Activated CD4-positive, alpha-beta T cell treated with anti-CD3 and anti-CD28 coated beads, Interleukin-2, amount 10 ng/mL, durations not matched to agents 24 days and 14 days (primary cell): ENCODE results near the gene PHKA2. TPM values are rescaled to one million over a fixed set of nuclear protein-coding genes. Genes with fewer than 3 reads are reported as not detected.
"Not testable (repeated sequence)": the region's sequence is repeated elsewhere in the genome, so short reads cannot be mapped to it uniquely, and the experiment has no call there.

ENCODE experiments used
- DNase-seq: peaks from one replicate; pipeline ENCODE4 v3.0.0; 2022
- H3K27ac Mint-ChIP-seq: one replicate; pipeline ENCODE4 v1.8.0; 2022; ENCODE audit warnings: mild to moderate bottlenecking, mixed read lengths
- H3K27me3 Mint-ChIP-seq: one replicate; pipeline ENCODE4 v1.8.0; 2022; ENCODE audit warnings: mixed read lengths
- H3K36me3 Mint-ChIP-seq: one replicate; pipeline ENCODE4 v1.8.0; 2022; ENCODE audit warnings: low read depth, mild to moderate bottlenecking, mixed read lengths
- H3K4me1 Mint-ChIP-seq: one replicate; pipeline ENCODE4 v1.8.0; 2021; ENCODE audit warnings: mixed read lengths
- H3K4me3 Mint-ChIP-seq: one replicate; pipeline ENCODE4 v1.8.0; 2022; ENCODE audit warnings: mild to moderate bottlenecking, moderate library complexity, mixed read lengths
- H3K9me3 Mint-ChIP-seq: one replicate; pipeline ENCODE4 v1.8.0; 2021; ENCODE audit warnings: mixed read lengths
- intact Hi-C: fragments of 100-400 bp; cut with micrococcal nuclease; formaldehyde crosslinking; loops from one replicate; pipeline ENCODE4 v1.15.1; 2023
- total RNA-seq: library from RNA; stranded (reverse); gene quantifications from 2 replicates; pipeline ENCODE4 v1.2.3, GENCODE V29; 2022

The PHKA2 gene
- total RNA-seq, 1 donor from 2014 or later = 23.7 TPM

GRCh38 chrX:18996536-18996935, 12.6 kb upstream of the PHKA2 start:
- Mint-ChIP-seq H3K4me3 (no peak overlapping the region), H3K27ac (no peak overlapping the region), H3K36me3 (no peaks in the 10 kb centered on the region), H3K4me1 (no peaks in the 10 kb centered on the region), H3K9me3 (no peaks in the 10 kb centered on the region), H3K27me3 (peaks cover 5% of the 10 kb centered on the region)
- no peak for DNase-seq
- intact Hi-C loops = no loop called here

- H3K4me3 Mint-ChIP-seq = no peak overlapping the region
- H3K36me3 Mint-ChIP-seq = no peaks in the 10 kb centered on the region
- H3K27ac Mint-ChIP-seq = no peak overlapping the region
- peaks cover 5% of the 10 kb centered on the region for H3K27me3 Mint-ChIP-seq
- no peaks in the 10 kb centered on the region for H3K9me3 Mint-ChIP-seq
- DNase-seq = no peak
- intact Hi-C loops = no loop called here
- no peaks in the 10 kb centered on the region for H3K4me1 Mint-ChIP-seq
Observed at GRCh38 chrX:18995221-18995620, 11.3 kb upstream of the PHKA2 start.

- Mint-ChIP-seq H3K36me3 (no peaks in the 10 kb centered on the region), H3K27me3 (peaks cover 5% of the 10 kb centered on the region), H3K9me3 (no peaks in the 10 kb centered on the region), H3K4me3 (no peak overlapping the region), H3K4me1 (no peaks in the 10 kb centered on the region), H3K27ac (no peak overlapping the region)
- intact Hi-C loops = no loop called here
- DNase-seq = no peak
Observed at GRCh38 chrX:18994713-18995112, 10.8 kb upstream of the PHKA2 start.

GRCh38 chrX:18992829-18993228, 8.9 kb upstream of the PHKA2 start:
- no peak for DNase-seq
- no peak overlapping the region for H3K27ac Mint-ChIP-seq
- H3K27me3 Mint-ChIP-seq = peaks cover 5% of the 10 kb centered on the region
- intact Hi-C loops = no loop called here
- no peaks in the 10 kb centered on the region for H3K9me3 Mint-ChIP-seq
- no peak overlapping the region for H3K4me3 Mint-ChIP-seq
- H3K36me3 Mint-ChIP-seq = no peaks in the 10 kb centered on the region
- no peaks in the 10 kb centered on the region for H3K4me1 Mint-ChIP-seq

GRCh38 chrX:18985186-18985435, 1.2 kb upstream of the PHKA2 start:
- DNase-seq = no peak
- H3K4me3 Mint-ChIP-seq = peak overlapping the region; percentile 82
- H3K9me3 Mint-ChIP-seq = no peaks in the 10 kb centered on the region
- H3K36me3 Mint-ChIP-seq = no peaks in the 10 kb centered on the region
- H3K27ac Mint-ChIP-seq = peak overlapping the region; percentile 90
- no peaks in the 10 kb centered on the region for H3K27me3 Mint-ChIP-seq
- intact Hi-C loops = loop anchor here (2.0 kb wide), 1 partner anchor 30 kb away; no protein-coding TSS in a partner anchor
- H3K4me1 Mint-ChIP-seq = peaks cover 11% of the 10 kb centered on the region

- Mint-ChIP-seq H3K9me3 (no peaks in the 10 kb centered on the region), H3K27me3 (no peaks in the 10 kb centered on the region), H3K27ac (peak overlapping the region; percentile 90), H3K4me1 (peaks cover 11% of the 10 kb centered on the region), H3K4me3 (peak overlapping the region; percentile 82), H3K36me3 (no peaks in the 10 kb centered on the region)
- peak; percentile 94 for DNase-seq
- intact Hi-C loops = loop anchor here (1.0 to 2.0 kb wide), 4 partner anchors 30 to 559 kb away; partner anchors contain the start of genes CDKL5 and PDHA1
Observed at GRCh38 chrX:18984381-18985185, 669 bp upstream of the PHKA2 start.

- Mint-ChIP-seq H3K4me1 (peaks cover 11% of the 10 kb centered on the region), H3K4me3 (no peak overlapping the region), H3K27ac (no peak overlapping the region), H3K36me3 (no peaks in the 10 kb centered on the region), H3K9me3 (no peaks in the 10 kb centered on the region), H3K27me3 (no peaks in the 10 kb centered on the region)
- no peak for DNase-seq
- intact Hi-C loops = no loop called here
Observed at GRCh38 chrX:18981124-18981807, 2.6 kb downstream of the PHKA2 start.

GRCh38 chrX:18980262-18980661, 3.7 kb downstream of the PHKA2 start:
- H3K4me3 Mint-ChIP-seq, H3K27me3 Mint-ChIP-seq, H3K36me3 Mint-ChIP-seq, H3K4me1 Mint-ChIP-seq, DNase-seq, H3K9me3 Mint-ChIP-seq, intact Hi-C loops, H3K27ac Mint-ChIP-seq: not testable (repeated sequence)

GRCh38 chrX:18974993-18975392, 8.9 kb downstream of the PHKA2 start:
- Mint-ChIP-seq H3K4me1 (no peaks in the 10 kb centered on the region), H3K27ac (no peak overlapping the region), H3K4me3 (no peak overlapping the region), H3K9me3 (no peaks in the 10 kb centered on the region), H3K27me3 (peaks cover 1% of the 10 kb centered on the region), H3K36me3 (peaks cover 2% of the 10 kb centered on the region)
- DNase-seq = no peak
- intact Hi-C loops = no loop called here

GRCh38 chrX:18973527-18974192, 10.3 kb downstream of the PHKA2 start:
- intact Hi-C loops = no loop called here
- peaks cover 1% of the 10 kb centered on the region for H3K27me3 Mint-ChIP-seq
- no peaks in the 10 kb centered on the region for H3K9me3 Mint-ChIP-seq
- no peak overlapping the region for H3K4me3 Mint-ChIP-seq
- H3K4me1 Mint-ChIP-seq = no peaks in the 10 kb centered on the region
- no peak for DNase-seq
- peaks cover 2% of the 10 kb centered on the region for H3K36me3 Mint-ChIP-seq
- no peak overlapping the region for H3K27ac Mint-ChIP-seq

- Mint-ChIP-seq H3K27me3 (peaks cover 1% of the 10 kb centered on the region), H3K27ac (no peak overlapping the region), H3K4me1 (no peaks in the 10 kb centered on the region), H3K9me3 (no peaks in the 10 kb centered on the region), H3K36me3 (peaks cover 2% of the 10 kb centered on the region), H3K4me3 (no peak overlapping the region)
- intact Hi-C loops = no loop called here
- no peak for DNase-seq
Observed at GRCh38 chrX:18971506-18971905, 12.4 kb downstream of the PHKA2 start.

GRCh38 chrX:18970465-18970864, 13.4 kb downstream of the PHKA2 start:
- Mint-ChIP-seq H3K9me3 (no peaks in the 10 kb centered on the region), H3K4me1 (no peaks in the 10 kb centered on the region), H3K4me3 (no peak overlapping the region), H3K27ac (no peak overlapping the region), H3K36me3 (peaks cover 2% of the 10 kb centered on the region), H3K27me3 (peaks cover 1% of the 10 kb centered on the region)
- intact Hi-C loops = no loop called here
- DNase-seq = no peak

- Mint-ChIP-seq H3K27ac (no peak overlapping the region), H3K27me3 (no peaks in the 10 kb centered on the region)
Observed at GRCh38 chrX:18966624-18967023, 17.3 kb downstream of the PHKA2 start.

GRCh38 chrX:18964901-18965300, 19.0 kb downstream of the PHKA2 start:
- Mint-ChIP-seq H3K27ac (no peak overlapping the region), H3K36me3 (no peaks in the 10 kb centered on the region), H3K4me3 (no peak overlapping the region), H3K27me3 (no peaks in the 10 kb centered on the region), H3K9me3 (no peaks in the 10 kb centered on the region), H3K4me1 (peaks cover 13% of the 10 kb centered on the region)
- intact Hi-C loops = no loop called here
- DNase-seq = no peak

More at GRCh38 chrX:18966624-18967023, 17.3 kb downstream of the PHKA2 start:
- no peaks in the 10 kb centered on the region for H3K36me3 Mint-ChIP-seq
- DNase-seq = no peak
- no peak overlapping the region for H3K4me3 Mint-ChIP-seq
- no peaks in the 10 kb centered on the region for H3K9me3 Mint-ChIP-seq
- peaks cover 9% of the 10 kb centered on the region for H3K4me1 Mint-ChIP-seq
- intact Hi-C loops = no loop called here
